NCI-H82 (cell line): ENCODE measurements around the gene CD164.
A peak's percentile ranks its signal among the peaks of the same experiment; 100 is the strongest.
"Not testable (repeated sequence)": the region's sequence is repeated elsewhere in the genome, so short reads cannot be mapped to it uniquely, and the experiment has no call there.

Source experiments
- DNase-seq: peaks from one replicate; lab custom pipeline; 2025; lab: John Stamatoyannopoulos, UW

CD164 gene

DNA sequence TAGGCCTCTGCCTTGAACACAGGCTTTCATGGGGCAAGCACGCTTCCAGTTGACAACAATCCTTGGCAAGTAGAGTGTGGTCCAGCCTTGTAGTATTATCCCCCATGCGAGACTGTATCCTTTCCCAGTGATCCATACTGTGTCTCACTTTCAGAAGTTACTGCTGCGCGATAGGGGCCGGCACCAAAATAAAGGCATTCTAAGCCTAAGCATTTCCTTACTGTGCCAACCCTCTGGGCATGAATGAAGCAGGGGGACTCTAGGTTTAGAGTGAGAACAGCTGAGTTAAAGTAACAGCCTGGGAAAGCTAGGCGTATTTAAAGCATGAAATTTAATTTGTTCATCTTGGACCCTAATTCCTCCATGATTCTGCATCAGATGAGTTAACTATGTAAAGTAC lies 39.4 kb downstream of the CD164 start:
- no peak for DNase-seq

DNA sequence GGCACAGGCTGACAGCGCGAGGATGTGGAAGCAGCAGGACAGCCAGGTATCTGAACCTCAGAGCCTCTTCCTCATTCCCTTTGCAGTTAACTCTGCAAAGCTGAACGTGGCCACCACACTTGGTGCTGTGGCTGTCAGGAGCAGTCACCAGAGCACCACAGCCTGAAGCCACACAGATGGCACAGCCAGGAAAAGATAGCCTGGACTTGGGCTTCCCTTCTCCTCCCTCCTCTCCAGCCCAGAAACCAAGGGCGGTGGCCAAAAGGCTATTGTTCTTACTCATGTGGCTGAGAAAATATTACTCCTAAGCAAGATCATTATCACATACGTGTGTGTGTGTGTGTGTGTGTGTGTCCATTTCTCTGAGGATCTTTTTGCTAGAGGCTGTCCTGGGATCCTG lies 39.8 kb downstream of the CD164 start:
- DNase-seq, result no peak

DNA sequence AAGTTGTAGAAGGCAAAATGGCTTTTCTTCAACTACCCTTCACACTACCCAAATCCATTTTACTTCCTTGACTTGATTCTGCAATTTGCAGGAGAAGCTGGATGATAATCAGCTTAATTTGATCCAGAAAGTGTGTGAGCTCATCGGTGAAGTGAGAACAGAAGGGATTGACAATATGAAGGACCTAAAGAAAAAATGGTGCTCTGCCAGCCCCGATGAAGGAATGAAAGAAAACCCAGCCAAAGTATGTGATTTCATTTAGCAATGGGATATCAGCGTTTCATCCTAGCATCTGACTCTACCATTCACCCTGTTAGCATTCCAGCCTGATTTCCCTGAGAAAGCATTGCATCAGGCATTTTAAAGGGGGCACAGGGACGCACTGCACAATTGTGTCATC lies 41.5 kb downstream of the CD164 start:
- peak; percentile 54 for DNase-seq

DNA sequence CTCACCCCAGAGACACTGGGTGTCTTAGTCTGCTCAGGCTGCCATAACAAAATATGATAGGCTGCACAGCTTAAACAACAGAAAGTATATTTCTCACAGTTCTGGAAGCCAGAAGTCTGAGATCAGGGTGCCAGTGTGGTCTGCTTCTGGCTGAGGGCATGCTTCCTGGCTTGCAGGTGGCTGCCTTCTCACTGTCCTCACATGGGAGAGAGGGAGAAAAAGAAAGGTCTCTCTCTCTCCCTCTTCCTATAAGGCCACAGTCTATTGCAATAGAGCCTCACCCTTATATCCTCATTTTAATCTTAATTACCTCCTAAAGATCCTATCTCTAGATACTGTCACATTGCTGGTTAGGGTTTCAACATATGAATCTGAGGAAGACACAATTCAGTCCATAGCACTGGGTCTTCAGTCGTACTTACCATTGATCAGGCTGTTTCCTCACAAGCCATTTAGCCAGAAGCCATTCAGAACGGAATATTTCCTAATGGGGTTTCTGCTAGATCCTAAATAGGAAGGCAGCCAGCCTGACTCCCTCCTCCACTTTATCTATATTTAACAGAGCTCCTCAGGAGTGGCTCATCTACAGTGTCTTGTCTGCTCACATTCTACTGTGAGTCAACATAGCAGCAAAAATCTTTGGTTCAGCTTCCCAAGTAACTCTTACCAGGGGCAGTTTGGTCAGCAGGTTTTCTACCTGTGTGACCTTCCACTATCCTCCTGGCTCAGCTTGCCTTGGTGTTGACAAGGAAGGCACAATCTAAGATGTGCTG lies 42.2 kb downstream of the CD164 start:
- DNase-seq, result no peak

DNA sequence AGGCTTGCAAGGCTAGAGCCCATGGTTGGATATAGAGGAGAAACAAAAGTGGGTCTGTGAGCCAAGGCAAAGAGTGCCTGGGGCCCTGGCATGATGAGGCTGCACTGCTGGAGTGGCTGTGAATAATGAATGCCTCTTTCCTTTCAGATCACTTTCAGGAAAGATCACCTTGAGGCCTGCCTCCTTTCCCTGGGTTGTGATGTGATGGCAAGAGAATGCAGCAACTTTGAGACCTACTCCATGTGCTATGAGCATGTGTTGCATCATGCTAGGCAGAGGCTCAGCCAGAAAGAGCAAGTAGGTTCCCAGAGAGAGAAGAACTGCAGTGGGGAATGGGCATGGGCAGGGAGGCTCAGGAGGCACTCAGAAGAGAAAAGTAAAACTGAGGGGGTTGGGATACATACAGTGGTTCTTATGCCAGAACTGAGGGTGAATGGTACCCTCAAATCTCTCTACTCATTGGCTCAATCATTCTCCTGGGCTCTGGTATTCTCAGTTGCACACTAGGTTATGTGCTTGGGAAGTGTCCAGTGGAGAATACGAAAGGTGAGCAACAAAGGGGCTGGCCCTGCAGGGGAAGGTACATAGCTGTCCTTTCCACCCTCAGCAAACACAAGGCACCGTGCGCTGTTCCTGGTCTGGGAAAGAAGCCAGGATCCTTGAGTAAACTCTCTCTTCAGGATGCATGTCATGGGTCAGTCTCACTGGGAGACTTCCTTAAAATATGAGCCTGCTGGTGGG lies 45.9 kb downstream of the CD164 start:
- DNase-seq, result no peak

DNA sequence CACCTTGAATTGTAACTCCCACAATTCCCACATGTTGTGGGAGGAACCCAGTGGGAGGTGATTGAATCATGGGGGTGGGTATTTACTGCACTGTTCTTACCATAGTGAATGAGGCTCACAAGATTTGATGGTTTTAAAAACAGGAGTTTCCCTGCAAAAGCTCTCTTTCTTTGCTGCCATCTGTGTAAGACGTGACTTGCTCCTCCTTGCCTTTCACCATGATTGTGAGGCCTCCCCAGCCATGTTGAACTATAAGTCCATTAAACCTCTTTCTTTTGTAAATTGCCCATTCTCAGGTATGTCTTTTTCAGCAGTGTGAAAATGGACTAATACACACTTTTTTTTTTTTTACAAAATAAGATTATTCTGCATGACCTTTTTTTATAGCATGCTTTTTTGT lies 48.4 kb downstream of the CD164 start:
- not testable (repeated sequence) for DNase-seq

DNA sequence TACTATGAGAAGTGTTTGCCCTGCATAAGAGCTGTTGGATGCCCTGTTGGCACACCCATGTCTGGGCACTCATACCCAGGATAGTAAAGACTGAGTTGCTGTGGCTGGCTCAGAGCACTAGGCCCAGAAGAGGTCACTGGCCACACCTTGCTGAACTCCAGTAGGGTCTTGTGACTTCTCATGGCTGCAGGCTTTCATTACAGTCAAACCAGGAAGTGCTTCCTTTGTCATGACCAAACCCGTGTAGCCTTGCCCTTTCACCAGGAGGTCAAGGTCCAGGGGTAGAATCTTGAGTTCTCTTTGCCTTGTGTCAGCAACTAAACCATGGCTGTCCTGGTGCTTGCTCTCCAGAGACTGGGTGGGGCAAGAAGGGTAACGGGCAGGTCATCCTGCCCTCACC lies 49.5 kb downstream of the CD164 start:
- DNase-seq, result no peak

DNA sequence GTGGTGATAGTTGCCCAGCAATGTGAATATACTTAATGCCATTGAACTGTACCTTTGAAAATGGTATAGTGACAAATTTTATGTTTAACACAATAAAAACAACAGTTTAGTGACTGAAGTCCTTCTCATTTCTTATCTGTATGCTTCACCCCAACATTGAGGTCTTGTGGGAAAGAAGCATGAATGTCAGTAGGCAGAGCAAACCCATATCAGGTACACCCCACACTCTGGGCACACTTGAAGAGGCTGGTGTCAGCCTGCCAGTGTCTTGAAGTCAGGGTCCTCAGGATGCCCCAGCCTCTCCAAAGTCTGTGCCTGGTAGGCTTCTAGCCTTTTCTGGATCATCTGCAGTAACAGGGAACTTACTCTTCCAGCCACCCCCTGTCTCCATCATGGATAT lies 51.2 kb downstream of the CD164 start:
- no peak for DNase-seq

DNA sequence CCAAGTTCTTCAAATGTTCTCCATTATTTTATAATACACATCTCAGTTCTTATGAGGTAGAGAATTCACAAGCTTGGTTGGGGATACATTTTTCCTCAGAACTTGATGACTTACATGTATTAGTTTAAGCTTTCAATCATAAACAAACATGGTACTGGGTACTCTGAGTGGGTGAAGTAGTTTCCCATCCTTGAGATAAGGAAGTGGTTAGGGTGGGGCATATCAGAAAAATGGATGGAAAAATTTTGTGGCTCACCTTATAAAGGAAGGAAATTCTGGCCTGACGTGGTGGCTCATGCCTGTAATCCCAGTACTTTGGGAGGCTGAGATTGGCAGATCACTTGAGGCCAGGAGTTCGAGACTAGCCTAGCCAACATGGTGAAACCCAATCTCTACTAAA lies 52.0 kb downstream of the CD164 start:
- DNase-seq, result no peak

DNA sequence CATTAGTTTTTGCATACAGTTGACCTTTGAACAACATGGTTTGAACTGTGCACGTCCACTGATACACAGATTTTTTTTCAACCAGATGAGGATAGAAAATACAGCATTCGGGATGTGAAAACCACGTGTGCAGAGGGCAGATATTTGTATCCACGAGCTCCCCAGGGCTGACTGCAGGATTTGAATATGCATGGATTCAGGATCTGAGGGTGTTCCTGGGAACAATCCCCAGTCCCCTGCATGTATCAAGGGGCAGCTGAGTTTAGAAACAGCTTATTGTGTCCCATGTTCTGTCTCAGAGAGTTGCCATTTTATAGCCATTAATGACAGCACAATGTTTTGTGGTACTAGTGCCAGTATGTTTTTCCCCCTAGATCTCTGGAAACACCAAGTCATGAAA lies 53.6 kb downstream of the CD164 start:
- no peak for DNase-seq

DNA sequence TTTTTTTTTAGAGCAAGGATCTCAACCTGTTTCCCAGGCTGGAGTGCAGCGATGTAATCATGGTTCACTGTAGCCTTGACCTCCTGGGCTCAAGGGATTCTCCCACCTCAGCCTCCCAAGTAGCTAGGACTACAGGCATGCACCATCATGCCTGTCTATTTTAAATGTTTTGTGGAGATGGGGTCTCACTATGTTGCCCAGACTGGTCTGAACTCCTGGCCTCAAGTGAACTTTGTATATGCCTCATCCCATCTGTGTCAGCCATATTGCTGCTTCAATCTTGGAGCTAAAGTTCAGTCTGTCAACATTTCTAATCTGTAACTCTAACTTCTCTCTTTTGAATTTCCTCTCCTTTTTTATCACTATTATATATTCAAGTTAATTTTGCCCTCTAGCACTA lies 54.3 kb downstream of the CD164 start:
- no peak for DNase-seq

DNA sequence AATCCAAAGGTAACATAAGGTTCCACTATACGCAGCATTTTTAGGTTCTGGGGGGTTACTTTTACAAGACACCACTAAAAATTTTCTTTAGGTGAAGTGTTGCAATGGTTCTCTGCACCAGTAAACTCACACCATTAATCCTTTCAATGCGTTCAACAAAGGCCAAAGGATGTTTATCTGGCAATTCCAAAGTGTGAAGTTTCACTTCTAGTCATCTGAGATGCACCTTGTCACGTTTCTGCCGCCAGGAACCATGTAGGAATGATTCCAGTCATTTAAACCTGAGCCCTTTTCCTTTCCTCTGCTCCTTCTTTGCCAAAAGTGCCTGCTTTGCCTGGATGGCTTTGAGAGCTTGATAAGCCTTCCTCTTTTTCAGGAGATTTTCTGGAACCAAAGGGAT lies 54.8 kb downstream of the CD164 start:
- DNase-seq, result no peak

DNA sequence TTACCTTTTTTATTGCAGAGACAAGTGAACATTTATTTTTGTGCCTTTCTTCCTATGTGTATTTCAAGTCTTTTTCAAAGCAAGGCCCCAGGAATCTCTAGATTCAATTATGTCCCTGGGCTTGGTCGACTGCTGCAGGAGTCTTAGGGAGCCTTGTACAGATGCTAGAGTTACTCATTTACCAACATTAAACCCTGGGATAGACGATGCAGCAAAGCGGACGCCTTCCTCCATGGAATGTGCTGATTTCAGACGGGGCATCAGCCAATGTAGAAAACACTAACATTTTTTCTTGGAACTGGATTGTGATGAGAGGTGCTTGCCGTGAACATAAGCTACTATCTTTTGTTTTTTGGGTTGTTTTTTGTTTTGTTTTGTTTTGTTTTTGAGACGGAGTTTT lies 55.9 kb downstream of the CD164 start:
- no peak for DNase-seq

DNA sequence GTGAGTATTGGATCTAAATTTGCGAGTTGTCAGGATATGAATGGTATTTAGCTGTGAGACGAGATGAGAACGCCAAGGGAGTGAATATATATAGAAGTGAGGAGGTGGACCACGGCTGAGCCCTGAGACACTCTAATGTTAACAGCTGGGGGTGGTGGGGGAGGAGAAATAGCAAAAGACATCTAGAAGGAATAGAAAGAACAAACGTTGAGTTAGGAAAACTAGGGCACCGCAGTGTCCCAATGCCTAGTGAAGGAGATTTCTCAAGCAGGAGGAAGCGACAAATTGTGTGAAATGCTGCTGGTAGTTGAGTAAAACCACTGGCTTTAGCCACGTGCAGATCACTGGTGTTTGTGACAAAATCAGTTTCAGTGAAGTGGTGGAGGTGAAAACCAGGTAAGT lies 56.9 kb downstream of the CD164 start:
- DNase-seq, result no peak

DNA sequence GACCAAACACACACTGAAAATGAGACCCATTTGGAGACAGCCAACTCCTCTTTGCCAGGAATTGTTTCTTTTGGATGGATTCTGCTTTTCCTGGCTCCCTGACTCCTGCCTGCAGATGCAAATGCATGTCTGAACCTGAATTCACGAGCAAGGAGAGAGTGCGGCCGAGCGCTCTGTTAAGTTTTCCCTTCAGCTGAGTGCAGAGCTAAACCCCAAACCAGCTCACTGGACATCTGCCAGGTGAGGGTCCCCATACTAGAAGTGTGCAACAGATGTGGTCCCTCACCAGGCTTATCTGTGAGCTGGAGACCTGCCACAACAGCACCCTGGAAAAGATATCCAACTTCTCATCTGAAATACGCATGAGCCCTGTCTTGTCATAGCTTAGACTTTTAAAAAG lies 59.0 kb downstream of the CD164 start:
- no peak for DNase-seq

DNA sequence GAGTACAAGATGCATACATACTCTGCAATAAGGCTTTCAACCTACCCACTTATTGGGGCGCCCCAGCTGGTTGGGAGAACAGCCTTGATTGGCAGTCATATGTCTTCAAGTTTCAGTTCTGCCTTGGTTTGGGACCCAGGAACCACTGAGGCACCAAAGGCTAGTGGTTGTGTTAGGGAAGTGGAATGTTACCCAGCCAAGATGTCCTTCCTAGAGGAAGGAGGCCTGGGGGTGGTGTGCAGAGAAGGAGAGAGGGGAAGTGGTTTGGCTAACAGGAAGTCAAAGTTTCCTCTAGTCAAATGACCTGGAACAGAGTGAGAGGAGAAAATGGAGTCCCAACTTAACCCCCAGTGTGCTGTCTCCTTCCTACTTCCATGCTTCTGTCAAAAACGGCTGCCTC lies 59.4 kb downstream of the CD164 start:
- DNase-seq, result no peak

DNA sequence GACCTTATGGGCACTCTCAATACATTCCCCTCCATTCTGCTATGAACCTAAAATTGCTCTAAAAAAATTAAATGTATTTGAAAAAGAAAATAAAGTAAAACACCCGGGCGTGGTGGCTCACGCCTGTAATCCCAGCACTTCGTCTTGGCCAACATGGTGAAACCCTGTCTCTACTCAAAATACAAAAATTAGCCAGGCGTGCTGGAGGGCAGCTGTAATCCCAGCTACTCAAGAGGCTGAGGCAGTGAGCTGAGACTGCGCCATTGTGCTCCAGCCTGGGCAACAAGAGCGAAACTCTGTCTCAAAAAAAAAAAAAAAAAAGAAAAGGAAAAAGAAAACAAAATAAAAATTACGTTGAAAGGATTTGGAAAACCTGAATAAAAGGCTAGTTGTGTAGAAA lies 60.5 kb downstream of the CD164 start:
- no peak for DNase-seq

DNA sequence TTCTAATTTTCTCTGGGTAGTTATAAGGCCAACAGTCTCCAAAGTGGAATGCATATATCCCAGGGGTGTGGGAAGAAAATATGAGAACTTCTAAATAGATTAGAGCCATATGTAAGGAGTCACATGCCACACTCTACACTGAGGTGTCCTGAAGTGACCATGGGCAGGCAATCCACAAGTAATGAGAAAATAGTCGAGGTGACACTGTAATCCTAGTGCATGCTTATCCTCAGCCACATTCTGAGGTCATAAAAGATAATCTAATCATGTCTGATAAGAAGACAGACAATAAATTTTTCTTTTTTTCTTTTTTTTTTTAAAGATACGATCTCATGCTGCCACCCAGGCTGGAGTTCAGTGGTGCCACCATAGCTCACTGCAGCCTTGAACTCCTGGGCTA lies 62.2 kb downstream of the CD164 start:
- DNase-seq, result no peak

DNA sequence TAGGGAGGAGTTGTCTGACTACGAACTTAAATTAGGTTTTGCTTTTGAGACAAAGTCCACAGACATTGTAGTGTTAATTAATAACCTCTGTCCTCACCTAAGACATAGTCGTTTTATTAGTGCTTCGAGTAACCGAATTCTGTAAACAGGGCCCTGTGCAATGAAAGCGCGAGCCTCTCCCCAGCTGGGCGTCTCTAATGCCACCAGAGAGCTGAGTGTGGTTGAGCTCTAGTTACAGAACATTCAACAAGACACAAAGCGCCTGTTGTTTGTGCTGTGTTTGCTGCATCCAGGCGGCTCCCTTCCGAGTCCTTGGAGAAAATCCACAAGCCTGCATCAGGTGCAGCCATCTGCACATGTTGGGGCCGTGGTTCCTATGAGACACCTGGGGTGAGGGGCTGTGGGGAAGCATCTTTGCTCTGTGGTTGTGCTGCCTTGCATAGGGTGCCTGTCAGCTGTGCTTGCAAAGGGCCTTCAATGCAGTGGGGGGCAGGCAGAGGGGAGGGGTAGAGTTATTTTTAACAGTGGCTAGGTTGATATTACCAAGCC lies 63.9 kb downstream of the CD164 start:
- no peak for DNase-seq

DNA sequence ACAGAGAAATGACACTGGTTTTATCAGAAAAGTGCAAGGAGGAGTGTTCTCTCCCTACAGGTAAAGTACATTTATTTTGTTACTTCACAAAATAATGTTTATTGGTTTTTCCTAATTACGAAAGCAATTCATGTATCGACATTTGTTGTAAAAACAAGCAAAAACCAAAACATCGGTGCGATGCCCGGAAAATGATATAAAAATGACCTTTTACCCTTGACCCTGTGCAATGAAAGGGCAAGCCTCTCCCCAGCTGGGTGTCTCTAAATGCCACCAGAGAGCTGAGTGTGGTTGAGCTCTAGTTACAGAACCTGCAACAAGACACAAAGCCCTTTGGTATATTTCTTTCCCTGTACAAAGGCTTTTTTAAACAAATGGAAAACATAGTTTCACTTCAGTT lies 65.4 kb downstream of the CD164 start:
- DNase-seq, result no peak
